Activated CD4-positive, alpha-beta T cell treated with anti-CD3 and anti-CD28 coated beads, Interleukin-2, amount 50 U/mL, for 48 hours (primary cell): ENCODE measurements around the gene RAB40C.

ENCODE experiments used
- DNase-seq, 2 experiments: peaks; one replicate each; pipeline ENCODE4 v3.0.0-alpha.2; 2020

The RAB40C gene

GRCh38 chr16:672371-672770, 82.5 kb downstream of the RAB40C start:
- no peak for DNase-seq

DNA sequence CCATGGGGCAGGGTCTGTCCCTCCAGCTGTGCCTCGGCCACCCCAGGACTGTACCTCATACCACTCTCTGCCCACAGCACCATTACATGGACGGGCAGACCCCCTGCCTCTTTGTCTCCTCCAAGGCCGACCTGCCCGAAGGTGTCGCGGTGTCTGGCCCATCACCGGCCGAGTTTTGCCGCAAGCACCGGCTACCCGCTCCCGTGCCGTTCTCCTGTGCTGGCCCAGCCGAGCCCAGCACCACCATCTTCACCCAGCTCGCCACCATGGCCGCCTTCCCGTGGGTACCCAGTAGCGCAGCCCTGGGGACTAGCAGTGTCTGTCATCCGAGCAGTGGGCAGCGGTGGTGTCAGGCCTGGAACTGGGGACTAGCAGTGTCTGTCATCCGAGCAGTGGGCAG, 83.0 kb downstream of the RAB40C start:
- no peak for DNase-seq

DNA sequence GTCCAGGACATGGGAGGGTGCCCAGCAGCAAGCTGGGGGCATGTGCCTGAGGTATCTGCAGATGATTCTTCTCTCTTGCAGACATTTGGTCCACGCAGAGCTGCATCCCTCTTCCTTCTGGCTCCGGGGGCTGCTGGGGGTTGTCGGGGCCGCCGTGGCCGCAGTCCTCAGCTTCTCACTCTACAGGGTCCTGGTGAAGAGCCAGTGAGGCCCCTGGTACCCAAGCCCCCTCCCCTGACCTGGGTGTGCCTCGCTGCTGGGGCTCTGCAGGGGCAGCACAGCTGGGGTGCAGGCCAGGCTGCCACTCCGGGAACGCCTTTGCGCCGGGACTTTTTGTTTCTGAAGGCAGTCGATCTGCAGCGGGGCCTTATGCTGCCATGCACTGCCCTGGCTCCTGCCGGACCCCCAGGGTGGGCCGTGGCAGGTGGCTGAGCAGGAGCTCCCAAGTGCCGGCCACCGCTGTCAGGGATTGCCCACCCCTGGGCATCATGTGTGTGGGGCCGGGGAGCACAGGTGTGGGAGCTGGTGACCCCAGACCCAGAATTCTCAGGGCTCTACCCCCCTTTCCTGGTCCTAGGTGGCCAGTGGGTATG, 83.6 kb downstream of the RAB40C start:
- DNase-seq, result no peak

DNA sequence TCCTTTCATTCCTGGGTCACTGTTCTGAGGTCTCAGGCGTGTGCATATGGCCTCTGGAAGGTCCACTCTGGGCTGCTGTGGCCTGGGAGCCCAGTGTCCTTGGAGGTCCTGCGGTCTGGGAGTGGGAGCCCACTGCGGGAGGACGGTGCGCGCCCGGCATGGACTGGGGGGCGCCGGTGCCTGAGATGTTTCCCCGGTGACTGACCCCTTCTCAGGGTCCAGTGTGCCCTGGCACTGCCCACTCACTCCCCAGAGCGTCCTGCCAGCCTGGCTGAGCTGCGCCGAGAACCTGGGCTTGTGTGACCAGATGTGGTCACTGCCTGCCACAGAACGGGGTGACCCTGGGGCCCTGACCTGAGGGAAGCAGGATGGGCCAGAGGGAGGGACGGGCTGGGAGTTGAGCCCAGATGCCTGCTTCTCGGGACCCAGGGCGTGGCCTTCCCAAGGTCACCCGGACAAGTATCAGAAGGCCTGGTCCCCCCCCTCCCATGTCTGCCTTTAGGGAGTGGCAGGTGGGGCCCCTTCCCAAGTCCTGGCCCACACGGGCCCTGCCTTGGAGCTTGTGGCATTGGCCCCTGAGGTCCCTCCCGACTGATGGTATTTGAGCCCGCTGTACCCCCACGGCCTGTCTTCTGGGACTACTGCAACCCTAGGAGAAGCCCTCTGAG, 84.5 kb downstream of the RAB40C start:
- no peak for DNase-seq

GRCh38 chr16:674968-675883, 85.4 kb downstream of the RAB40C start, which contains the start of gene RHBDL1:
Gene RHBDL1 (plus strand): TSS chr16:675671. CDS start chr16:675791, 120 bp downstream.
- DNase-seq, result no peak

DNA sequence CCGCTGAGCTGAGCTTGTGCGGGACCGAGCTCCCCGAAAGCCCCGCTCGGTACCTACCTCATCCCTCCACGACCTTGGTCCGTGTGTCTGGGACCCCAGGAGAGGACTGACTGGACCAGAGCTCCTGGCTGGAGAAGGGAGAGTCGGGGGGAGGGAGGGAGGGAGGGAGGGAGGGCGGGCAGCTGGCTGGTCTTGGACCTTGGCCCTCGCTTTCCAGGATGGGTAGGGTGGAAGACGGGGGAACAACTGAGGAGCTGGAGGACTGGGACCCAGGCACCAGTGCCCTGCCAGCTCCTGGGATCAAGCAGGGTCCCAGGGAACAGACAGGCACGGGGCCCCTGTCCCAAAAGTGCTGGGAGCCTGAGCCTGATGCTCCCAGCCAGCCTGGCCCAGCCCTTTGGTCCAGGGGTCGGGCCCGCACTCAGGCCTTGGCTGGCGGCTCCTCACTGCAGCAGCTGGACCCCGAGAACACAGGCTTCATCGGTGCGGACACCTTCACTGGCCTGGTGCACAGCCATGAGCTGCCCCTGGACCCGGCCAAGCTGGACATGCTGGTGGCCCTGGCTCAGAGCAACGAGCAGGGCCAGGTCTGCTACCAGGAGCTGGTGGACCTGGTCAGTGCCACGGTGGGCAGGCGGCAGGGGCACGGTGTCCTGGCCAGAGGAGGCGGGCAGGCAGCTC, 86.2 kb downstream of the RAB40C start:
- DNase-seq, result no peak

- DNase-seq, result no peak
These were observed 86.7 kb downstream of the RAB40C start for GRCh38 chr16:676565-676902.

GRCh38 chr16:676913-677312, 87.0 kb downstream of the RAB40C start:
- no peak for DNase-seq

DNA sequence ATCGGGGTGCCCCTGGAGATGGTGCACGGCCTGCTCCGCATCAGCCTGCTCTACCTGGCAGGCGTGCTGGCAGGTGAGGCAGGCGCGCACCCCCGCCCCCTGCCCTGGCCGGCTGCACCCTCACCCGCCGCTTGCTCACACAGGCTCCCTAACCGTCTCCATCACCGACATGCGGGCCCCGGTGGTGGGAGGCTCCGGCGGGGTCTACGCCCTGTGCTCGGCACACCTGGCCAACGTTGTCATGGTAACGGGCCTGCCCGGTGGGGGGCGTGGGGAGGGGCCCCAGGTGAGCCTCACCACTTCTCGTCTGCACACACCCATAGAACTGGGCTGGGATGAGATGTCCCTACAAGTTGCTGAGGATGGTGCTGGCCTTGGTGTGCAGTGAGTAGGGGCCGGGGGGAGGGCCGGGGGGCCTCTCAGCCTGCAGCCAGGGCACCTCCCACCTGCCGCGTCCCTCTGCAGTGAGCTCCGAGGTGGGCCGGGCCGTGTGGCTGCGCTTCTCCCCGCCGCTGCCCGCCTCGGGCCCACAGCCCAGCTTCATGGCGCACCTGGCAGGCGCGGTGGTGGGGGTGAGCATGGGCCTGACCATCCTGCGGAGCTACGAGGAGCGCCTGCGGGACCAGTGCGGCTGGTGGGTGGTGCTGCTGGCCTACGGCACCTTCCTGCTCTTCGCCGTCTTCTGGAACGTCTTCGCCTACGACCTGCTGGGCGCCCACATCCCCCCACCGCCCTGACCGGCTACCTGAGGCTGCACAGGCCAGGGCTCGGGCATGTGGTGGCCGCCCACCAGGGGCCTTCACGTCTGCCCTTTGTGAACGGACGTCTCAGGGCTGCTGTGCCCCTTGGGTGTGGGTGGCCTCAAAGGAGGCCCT, 87.7 kb downstream of the RAB40C start:
- no peak for DNase-seq

DNA sequence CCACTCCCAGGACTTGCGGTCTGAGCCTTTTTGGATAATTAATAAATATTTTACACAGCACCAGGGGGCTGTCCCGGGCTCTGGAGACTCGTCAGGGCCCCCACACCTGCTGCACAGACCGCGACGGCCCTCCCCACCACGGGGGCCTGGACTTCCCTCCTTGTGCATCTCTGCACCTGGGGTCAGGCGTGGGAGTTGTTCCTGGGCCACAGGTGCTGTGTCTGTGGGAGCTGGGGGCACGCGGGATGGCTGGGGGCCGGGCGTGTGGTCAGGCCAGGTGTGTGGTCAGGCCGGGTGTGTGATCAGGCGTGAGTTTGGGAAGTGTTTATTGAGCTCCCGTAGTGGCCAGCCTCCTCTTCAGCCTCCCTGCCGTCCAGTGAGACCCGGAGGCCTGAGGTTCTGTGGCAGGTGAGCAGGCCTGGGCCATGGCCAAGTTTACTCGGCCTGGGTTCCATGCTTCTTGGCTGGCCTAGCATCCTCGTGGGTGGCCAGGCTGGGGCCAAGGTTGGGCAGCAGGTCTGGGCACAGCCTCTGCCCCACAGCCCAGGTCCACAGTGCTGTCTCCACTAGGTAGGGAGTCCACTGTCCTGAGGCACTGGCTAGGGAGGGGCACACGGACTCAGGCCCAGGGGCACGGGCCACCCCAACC, 88.5 kb downstream of the RAB40C start:
- DNase-seq, result no peak
